HG03354 (cell line): ENCODE measurements around the gene FBXO27.
"Not testable (repeated sequence)": the region's sequence is repeated elsewhere in the genome, so short reads cannot be mapped to it uniquely, and the experiment has no call there.

Source experiments
- ATAC-seq: cut with Tn5 transposase; IDR thresholded peaks from one replicate; pipeline ENCODE4 v1.9.1; 2021; ENCODE audit warnings: mild to moderate bottlenecking; ENCODE audit not compliant: unreplicated experiment, poor library complexity, severe bottlenecking

The FBXO27 gene

GRCh38 chr19:38990949-38991697 lies 41.2 kb downstream of the FBXO27 start:
- ATAC-seq = no peak

DNA sequence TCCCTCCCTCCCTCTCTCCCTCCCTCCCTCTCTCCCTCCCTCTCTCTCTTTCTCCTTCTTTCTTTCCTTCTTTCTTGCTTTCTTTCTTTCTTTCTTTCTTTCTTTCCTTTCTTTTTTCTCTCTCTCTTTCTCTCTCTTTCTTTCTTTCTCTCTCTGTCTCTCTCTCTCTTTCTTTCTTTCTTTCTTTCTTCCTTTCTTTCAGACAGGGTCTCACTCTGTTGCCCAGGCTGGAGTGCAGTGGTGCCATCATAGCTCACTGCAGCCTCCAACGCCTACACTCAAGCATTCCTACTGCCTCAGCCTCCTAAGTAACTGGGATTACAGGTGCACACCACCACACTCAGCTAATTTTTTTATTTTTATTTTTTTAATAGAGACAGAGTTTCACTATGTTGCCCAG lies 42.7 kb downstream of the FBXO27 start:
- not testable (repeated sequence) for ATAC-seq

GRCh38 chr19:38989066-38989605 lies 43.2 kb downstream of the FBXO27 start:
- ATAC-seq = no peak

- ATAC-seq = not testable (repeated sequence)
Measured at GRCh38 chr19:38988627-38989026, 43.7 kb downstream of the FBXO27 start.

DNA sequence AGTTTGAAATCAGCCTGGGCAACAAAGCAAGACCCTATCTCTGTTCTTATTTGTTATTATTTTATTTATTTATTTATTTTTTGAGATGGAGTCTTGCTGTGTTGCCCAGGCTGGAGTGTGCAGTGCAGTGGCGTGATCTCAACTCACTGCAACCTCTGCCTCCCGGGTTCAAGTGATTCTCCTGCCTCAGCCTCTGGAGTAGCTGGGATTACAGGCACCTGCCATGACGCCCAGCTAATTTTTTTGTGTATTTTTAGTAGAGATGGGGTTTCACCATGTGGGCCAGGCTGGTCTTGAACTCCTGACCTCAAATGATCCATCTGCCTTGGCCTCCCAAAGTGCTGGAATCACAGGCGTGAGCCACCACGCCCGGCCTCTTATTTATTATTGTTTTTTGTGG lies 44.6 kb downstream of the FBXO27 start:
- ATAC-seq = not testable (repeated sequence)

DNA sequence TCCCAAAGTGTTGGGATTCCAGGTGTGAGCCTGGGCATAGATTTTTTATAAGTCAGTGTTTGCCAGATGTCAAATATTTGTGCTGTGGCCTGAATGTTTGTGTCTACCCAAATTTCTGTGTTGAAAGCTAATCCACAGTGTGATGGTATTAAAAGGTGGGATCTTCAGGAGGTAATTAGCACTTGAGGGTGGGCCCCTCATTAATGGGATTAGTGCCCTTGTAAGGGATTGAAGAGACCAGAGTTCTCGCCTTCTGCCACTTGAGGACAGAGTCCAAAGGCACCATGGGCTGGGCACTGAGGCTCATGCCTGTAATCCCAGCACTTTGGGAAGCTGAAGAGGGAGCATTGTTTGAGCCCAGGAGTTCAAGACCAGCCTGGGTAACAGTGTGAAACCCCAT lies 47.1 kb downstream of the FBXO27 start:
- no peak for ATAC-seq

- ATAC-seq = no peak
Measured at GRCh38 chr19:38980583-38981374, 51.6 kb downstream of the FBXO27 start.

GRCh38 chr19:38979812-38980211 lies 52.5 kb downstream of the FBXO27 start:
- ATAC-seq = no peak

- no peak for ATAC-seq
Measured at GRCh38 chr19:38978326-38978689, 54.0 kb downstream of the FBXO27 start.

DNA sequence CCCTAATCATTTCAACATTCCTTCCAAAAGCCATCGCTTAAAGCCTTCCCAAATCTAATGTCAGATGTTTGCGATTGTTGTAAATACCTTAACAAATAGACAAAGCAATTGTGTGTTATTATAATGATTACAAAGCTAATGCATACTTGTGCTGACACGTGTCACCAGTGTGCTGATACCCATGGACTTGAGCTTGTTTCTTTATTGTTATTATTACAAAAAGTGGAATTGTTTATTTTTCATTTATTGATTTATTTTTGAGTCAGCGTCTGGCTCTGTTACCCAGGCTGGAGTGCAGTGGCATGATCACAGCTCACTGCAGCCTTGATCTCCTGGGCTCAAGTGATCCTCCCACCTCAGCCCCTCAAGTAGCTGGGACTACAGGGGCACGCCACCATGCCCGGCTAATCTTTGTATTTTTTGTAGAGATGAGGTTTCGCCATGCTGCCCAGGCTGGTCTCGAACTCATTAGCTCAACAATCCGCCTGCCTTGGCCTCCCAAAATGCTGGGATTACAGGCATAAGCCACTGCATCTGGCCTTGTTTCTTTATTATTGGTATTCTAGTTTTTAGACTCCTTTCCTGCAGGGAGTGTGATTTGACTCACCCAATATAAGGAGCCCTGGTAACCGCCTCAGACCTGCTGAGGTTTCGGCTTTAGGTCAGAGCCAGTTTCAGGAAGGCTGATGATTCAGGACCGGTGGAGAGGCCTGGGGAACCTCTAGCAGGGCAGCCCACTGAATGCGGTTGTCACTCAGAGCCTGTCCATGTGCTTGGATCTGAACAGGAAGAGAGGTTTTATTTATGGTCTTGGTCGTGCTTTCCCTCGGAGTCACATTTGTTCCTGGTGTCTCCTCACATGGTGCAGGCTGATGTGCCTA lies 54.7 kb downstream of the FBXO27 start:
- peak; percentile 53 for ATAC-seq

GRCh38 chr19:38975861-38976271 lies 56.5 kb downstream of the FBXO27 start:
- no peak for ATAC-seq

DNA sequence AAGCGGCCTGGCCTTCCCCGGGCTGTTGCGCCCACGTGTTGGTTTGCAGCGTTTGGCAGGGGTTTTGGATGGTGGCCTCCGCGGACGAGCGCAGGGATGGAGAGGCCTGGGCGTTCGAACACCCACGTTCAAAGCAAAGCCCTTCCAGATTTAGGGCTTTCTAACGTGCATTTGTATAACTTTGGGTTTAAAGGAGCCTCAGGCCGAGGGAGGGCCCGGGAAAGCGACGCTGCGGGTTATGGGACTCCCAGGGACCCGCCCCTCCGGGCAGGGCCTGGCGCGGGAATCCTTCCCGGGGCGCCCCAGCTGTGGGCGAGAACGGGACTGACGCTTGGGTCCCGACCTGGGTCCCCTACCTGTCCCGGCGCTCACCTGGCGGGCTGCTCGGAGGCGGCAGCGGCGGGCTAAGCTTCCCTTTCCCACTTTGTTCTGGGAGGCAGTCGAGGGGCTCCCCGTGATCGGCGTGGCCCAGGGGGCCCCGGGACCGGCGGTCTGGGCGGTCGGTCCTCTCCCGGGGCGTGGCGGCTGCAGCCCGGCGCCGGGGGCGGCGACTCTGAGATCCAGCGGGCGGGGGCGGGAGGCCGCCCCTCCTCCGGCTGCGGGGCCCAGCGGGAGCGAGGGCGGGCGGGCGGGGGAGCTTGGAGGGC lies 57.0 kb downstream of the FBXO27 start, which contains the start of gene FBXO17:
Gene FBXO17, minus strand, starts transcription at position 529 of the 647 bp plus-strand sequence. CDS start 25,423 bp downstream, outside the sequence.
- ATAC-seq = no peak

- no peak for ATAC-seq
Measured at GRCh38 chr19:38974624-38975213, 57.6 kb downstream of the FBXO27 start.
